ENCODE results near the gene NR5A1. TPM values are rescaled to one million over a fixed set of nuclear protein-coding genes. Genes with fewer than 3 reads are reported as not detected.

The NR5A1 gene
- total RNA-seq, 4 donors from 2014 or later: 0.17 TPM; not detected in 3

GRCh38 chr9:124450241-124450924, 56.8 kb downstream of the NR5A1 start, which contains the start of gene ADGRD2:
ADGRD2 (plus strand) TSS chr9:124450451; CDS start chr9:124451667, 1,216 bp downstream.
- Histone ChIP-seq H3K27ac (replicated peaks in 1 of 4) (no peak within 1 kb of the TSS), H3K27me3 (peaks cover 0 to 91% (median 36%) of the 10 kb centered on the region in 4 donors), H3K9me3 (no peaks in the 10 kb centered on the region), H3K4me1 (peaks cover 6 to 24% (median 20%) of the 10 kb centered on the region in 4 donors), H3K4me3 (peak within 1 kb of the TSS in 2 of 4 donors; percentile 18 to 23), H3K36me3 (no peaks in the 10 kb centered on the region)
- intact Hi-C loops (cut with DNase I): no loop called here
- under 1% methylated on average over 13 of the region's 41 CpGs for WGBS
- TF ChIP-seq POLR2A (IDR thresholded peaks at IDR 0.05; ENCODE audit: low read depth): no peak
- TF ChIP-seq EP300 (IDR thresholded peaks at IDR 0.05): no peak
- no peak for TF ChIP-seq CTCF (IDR thresholded peaks at IDR 0.05)
- no peak for TF ChIP-seq POLR2AphosphoS5 (IDR thresholded peaks at IDR 0.05)
- no peak for DNase-seq (ENCODE audit: extremely low spot score)

GRCh38 chr9:124449381-124450151, 57.6 kb downstream of the NR5A1 start:
- H3K27ac ChIP-seq (replicated peaks in 1 of 4): no peak overlapping the region
- intact Hi-C loops (cut with DNase I): no loop called here
- H3K27me3 ChIP-seq: peaks cover 0 to 89% (median 36%) of the 10 kb centered on the region in 4 donors
- H3K4me3 ChIP-seq: peak overlapping the region in 1 of 4 donors; percentile 23
- peaks cover 6 to 24% (median 20%) of the 10 kb centered on the region in 4 donors for H3K4me1 ChIP-seq
- no peaks in the 10 kb centered on the region for H3K36me3 ChIP-seq
- WGBS: 90% methylated on average over 9 of the region's 13 CpGs
- no peak for TF ChIP-seq POLR2AphosphoS5 (IDR thresholded peaks at IDR 0.05)
- TF ChIP-seq POLR2A (IDR thresholded peaks at IDR 0.05; ENCODE audit: low read depth): no peak
- TF ChIP-seq CTCF (IDR thresholded peaks at IDR 0.05): no peak
- no peak for TF ChIP-seq EP300 (IDR thresholded peaks at IDR 0.05)
- no peak for DNase-seq (ENCODE audit: extremely low spot score)
- no peaks in the 10 kb centered on the region for H3K9me3 ChIP-seq

- no peak for TF ChIP-seq EP300 (IDR thresholded peaks at IDR 0.05)
- H3K4me3 ChIP-seq: no peak overlapping the region
- H3K27ac ChIP-seq (replicated peaks in 1 of 4): no peak overlapping the region
- H3K9me3 ChIP-seq: no peaks in the 10 kb centered on the region
- peaks cover 0 to 73% (median 27%) of the 10 kb centered on the region in 4 donors for H3K27me3 ChIP-seq
- 77% methylated on average over 4 of the region's 7 CpGs for WGBS
- no peak for DNase-seq (ENCODE audit: extremely low spot score)
- H3K36me3 ChIP-seq: no peaks in the 10 kb centered on the region
- peaks cover 6 to 16% (median 14%) of the 10 kb centered on the region in 4 donors for H3K4me1 ChIP-seq
- intact Hi-C loops (cut with DNase I): no loop called here
Measured at GRCh38 chr9:124448019-124448418, 59.2 kb downstream of the NR5A1 start.

GRCh38 chr9:124447297-124447661, 59.9 kb downstream of the NR5A1 start:
- H3K9me3 ChIP-seq: peaks cover 0 to 5% (median 1%) of the 10 kb centered on the region in 4 donors
- TF ChIP-seq CTCF (IDR thresholded peaks at IDR 0.05) (no peak), POLR2AphosphoS5 (IDR thresholded peaks at IDR 0.05) (no peak), POLR2A (IDR thresholded peaks at IDR 0.05; ENCODE audit: low read depth) (no peak), EP300 (IDR thresholded peaks at IDR 0.05) (no peak)
- H3K27me3 ChIP-seq: peaks cover 0 to 66% (median 22%) of the 10 kb centered on the region in 4 donors
- H3K4me1 ChIP-seq: peaks cover 6 to 12% (median 10%) of the 10 kb centered on the region in 4 donors
- DNase-seq (ENCODE audit: extremely low spot score): no peak
- H3K4me3 ChIP-seq: no peak overlapping the region
- no peaks in the 10 kb centered on the region for H3K36me3 ChIP-seq
- WGBS: 62% methylated on average over 4 of the region's 4 CpGs
- intact Hi-C loops (cut with DNase I): no loop called here
- H3K27ac ChIP-seq (replicated peaks in 1 of 4): no peak overlapping the region

- TF ChIP-seq CTCF (IDR thresholded peaks at IDR 0.05): no peak
- no peak for TF ChIP-seq POLR2A (IDR thresholded peaks at IDR 0.05; ENCODE audit: low read depth)
- TF ChIP-seq POLR2AphosphoS5 (IDR thresholded peaks at IDR 0.05): no peak
- TF ChIP-seq EP300 (IDR thresholded peaks at IDR 0.05): no peak
Measured at GRCh38 chr9:124444166-124444565, 63.0 kb downstream of the NR5A1 start.

More at GRCh38 chr9:124444166-124444565, 63.0 kb downstream of the NR5A1 start:
- no peaks in the 10 kb centered on the region for H3K36me3 ChIP-seq
- H3K9me3 ChIP-seq: peaks cover 0 to 12% (median 2%) of the 10 kb centered on the region in 4 donors
- no peaks in the 10 kb centered on the region for H3K4me1 ChIP-seq
- H3K4me3 ChIP-seq: no peak overlapping the region
- H3K27me3 ChIP-seq: peaks cover 0 to 57% (median 0%) of the 10 kb centered on the region in 4 donors
- no peak overlapping the region for H3K27ac ChIP-seq (replicated peaks in 1 of 4)
- DNase-seq (ENCODE audit: extremely low spot score): no peak
- WGBS: 72% methylated on average over 3 of the region's 3 CpGs
- intact Hi-C loops (cut with DNase I): no loop called here

All from esophagus muscularis mucosa (tissue), 4 donors.